ENCODE measurements around the gene RTN4.

- TF ChIP-seq EZH2phosphoT487 (IDR thresholded peaks at IDR 0.05; ENCODE audit: low read depth, severe bottlenecking, unreplicated experiment) = no peak
- no peak for TF ChIP-seq CTCF (IDR thresholded peaks at IDR 0.05; ENCODE audit: poor library complexity)
These were observed 97.2 kb downstream of the RTN4 start for GRCh38 chr2:54952978-54953456.
